NT2/D1 (cell line): Measurements from ENCODE around the gene TMEM132E.

Experiments
- SUZ12 ChIP-seq: IDR thresholded peaks from 2 replicates; pipeline ENCODE4 v1.6.1; 2011; ENCODE audit not compliant: insufficient read length, insufficient read depth; ENCODE audit errors: extremely low read depth
- YY1 ChIP-seq: IDR thresholded peaks from 2 replicates; pipeline ENCODE4 v1.6.1; 2011; ENCODE audit not compliant: insufficient read length, insufficient read depth
- ZNF274 ChIP-seq: IDR thresholded peaks from 2 replicates; pipeline ENCODE4 v1.6.1; 2011; ENCODE audit warnings: mild to moderate bottlenecking, low read depth, low read length

- TF ChIP-seq ZNF274 (no peak), SUZ12 (no peak), YY1 (no peak)
These were observed 48.5 kb upstream of the TMEM132E start for GRCh38 chr17:34530918-34531317.
